GM12878 (cell line): Measurements from ENCODE around the gene HSPB7. TPM values are rescaled to one million over a fixed set of nuclear protein-coding genes. Genes with fewer than 3 reads are reported as not detected.

Experiments used
- ASH2L ChIP-seq: fragments of 300-600, 200-600 bp; sonication (generic); IDR thresholded peaks from 2 replicates; pipeline ENCODE4 v1.6.1; 2017; ENCODE audit warnings: low read depth, mild to moderate bottlenecking, borderline replicate concordance
- BHLHE40 ChIP-seq, 2 experiments: fragments of 450-650 bp in 1 of 2; IDR thresholded peaks; 2 replicates each; pipeline ENCODE4 v1.6.1; 2011 to 2017; ENCODE audit warnings: low read depth in 2 of 2, borderline replicate concordance in 1 of 2, improper control_type of control experiment in 1 of 2, low read length in 1 of 2, mild to moderate bottlenecking in 1 of 2
- BRCA1 ChIP-seq: IDR thresholded peaks from 2 replicates; pipeline ENCODE4 v1.6.1; 2011; ENCODE audit warnings: low read depth, low read length, improper control_type of control experiment
- FOXM1 ChIP-seq: IDR thresholded peaks from 2 replicates; pipeline ENCODE4 v1.6.1; 2012; ENCODE audit warnings: low read depth, mild to moderate bottlenecking, inconsistent platforms, low read length, moderate library complexity
- IKZF2 ChIP-seq, 2 experiments: fragments of 450-650 bp; IDR thresholded peaks; 2 replicates each; pipeline ENCODE4 v1.6.1; 2017; ENCODE audit warnings: mild to moderate bottlenecking in 2 of 2, moderate library complexity in 2 of 2
- POLR2AphosphoS5 ChIP-seq: IDR thresholded peaks from 2 replicates; pipeline ENCODE4 v1.6.1; 2011; ENCODE audit warnings: mild to moderate bottlenecking, low read length, inconsistent platforms
- RFX5 ChIP-seq: IDR thresholded peaks from 2 replicates; pipeline ENCODE4 v1.6.1; 2011; ENCODE audit warnings: low read depth, low read length, improper control_type of control experiment
- STAT1 ChIP-seq: fragments of 450-650 bp; conservative IDR thresholded peaks from 2 replicates; pipeline ENCODE4 v1.6.1; 2014; ENCODE audit warnings: antibody characterized with exemption, mild to moderate bottlenecking
- TCF7 ChIP-seq: IDR thresholded peaks from 2 replicates; pipeline ENCODE4 v1.6.1; 2014; ENCODE audit warnings: antibody characterized with exemption, borderline replicate concordance
- WRNIP1 ChIP-seq: IDR thresholded peaks from 2 replicates; pipeline ENCODE4 v1.6.1; 2011; ENCODE audit warnings: low read depth, low read length, improper control_type of control experiment, borderline replicate concordance
- ZNF207 ChIP-seq: fragments of 450-650 bp; IDR thresholded peaks from 2 replicates; pipeline ENCODE4 v1.6.1; 2014; ENCODE audit warnings: antibody characterized with exemption, mild to moderate bottlenecking, borderline replicate concordance
- ZNF384 ChIP-seq: IDR thresholded peaks from 2 replicates; pipeline ENCODE4 v1.6.1; 2012; ENCODE audit warnings: low read depth, mild to moderate bottlenecking, low read length, improper control_type of control experiment, borderline replicate concordance
- ZNF622 ChIP-seq: fragments of 450-650 bp; IDR thresholded peaks from 2 replicates; pipeline ENCODE4 v1.6.1; 2017; ENCODE audit warnings: mild to moderate bottlenecking, inconsistent platforms
- polyA plus RNA-seq, 11 experiments: library from polyadenylated mRNA; depleted of rRNA in 4 of 11; unstranded in 6 of 11; stranded (reverse) in 5 of 11; fragments of >200 nt; fragmentation: Nextera tagmentation in 4 of 11; fragmentation: Illumina TruSeq in 1 of 11; extraction: Ambion mirVana in 4 of 11; extraction: Trizol in 1 of 11; gene quantifications; 1 replicate in 1 of 11; 2 replicates in 10 of 11; pipeline versions ENCODE4 v1.2.1 to v1.2.3, GENCODE V29; 2011 to 2016; ENCODE audit warnings: inconsistent platforms in 2 of 11, missing spikeins in 2 of 11, low read depth in 1 of 11
- total RNA-seq, 4 experiments: library from RNA; depleted of rRNA in 3 of 4; stranded (reverse); fragments of >200 nt in 3 of 4; fragmentation: Illumina TruSeq in 1 of 4; extraction: Trizol in 1 of 4; gene quantifications; 2 replicates each; pipeline versions ENCODE4 v1.2.1 to v1.2.3, GENCODE V29; 2013 to 2021
- TF ChIP-seq, protein P1 (sequence below): IDR thresholded peaks from 2 replicates; pipeline ENCODE4 v1.6.1; 2011; ENCODE audit warnings: borderline replicate concordance, low read depth, mild to moderate bottlenecking, moderate library complexity, low read length; ENCODE audit not compliant: insufficient read depth, poor library complexity, severe bottlenecking
- TF ChIP-seq, protein P2 (sequence below): fragments of 450-650 bp; IDR thresholded peaks from 2 replicates; pipeline ENCODE4 v1.6.1; 2018; ENCODE audit warnings: borderline replicate concordance, mild to moderate bottlenecking; ENCODE audit not compliant: partially characterized antibody
- TF ChIP-seq, protein P3 (sequence below): fragments of 150-350 bp; IDR thresholded peaks from 2 replicates; pipeline ENCODE4 v1.6.1; 2016; ENCODE audit warnings: low read depth, low read length
- TF ChIP-seq, protein P4 (sequence below): fragments of 450-650 bp; IDR thresholded peaks from 2 replicates; pipeline ENCODE4 v1.6.1; 2017; ENCODE audit warnings: mild to moderate bottlenecking, moderate library complexity

The HSPB7 gene
- total and polyA plus RNA-seq, 10 of the 15 experiments (the other 5 are each of a cell fraction or from before 2014, with no cell fraction given): 0.34 TPM; not detected in 9

DNA sequence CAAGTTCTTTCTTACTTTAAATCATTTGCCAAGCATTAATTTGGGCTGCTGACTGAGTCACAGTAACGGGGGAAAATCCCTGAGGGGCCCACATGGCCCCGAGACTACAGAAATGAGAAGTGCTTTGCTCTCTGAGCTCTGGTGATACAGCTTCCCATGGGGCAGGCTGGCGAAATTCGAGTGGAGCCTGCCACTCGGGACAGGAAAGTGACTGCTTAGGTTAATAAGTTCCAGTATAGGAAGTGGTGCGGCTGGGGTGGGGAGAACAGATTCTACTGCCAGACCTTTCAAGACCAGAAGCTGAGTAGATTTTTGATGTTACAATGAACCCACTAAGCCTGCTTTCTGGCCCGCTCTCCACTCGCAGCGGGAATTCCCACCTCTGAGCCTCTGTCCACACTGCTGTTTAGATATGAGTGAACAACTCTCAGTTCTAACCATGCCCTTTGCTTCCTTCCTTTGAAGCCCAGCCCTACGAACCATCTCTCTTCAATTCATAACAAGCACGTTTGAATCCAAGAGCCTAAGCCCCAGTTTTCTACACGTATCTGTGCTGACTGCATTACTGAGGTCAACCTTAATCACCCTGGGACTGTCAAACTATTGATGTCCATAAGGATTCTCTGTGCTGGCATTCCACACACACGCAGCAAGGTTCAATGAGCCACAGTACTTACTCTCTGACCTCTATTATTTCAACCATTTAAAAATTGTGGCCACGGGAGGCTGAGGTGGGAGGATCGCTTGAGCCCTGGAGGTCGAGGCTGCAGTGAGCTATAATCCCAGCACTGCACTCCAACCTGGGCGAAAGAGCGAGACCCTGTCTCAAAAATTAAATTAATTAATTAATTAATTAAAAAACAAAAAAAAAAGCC lies 51.5 kb downstream of the HSPB7 start (continued):
- TF ChIP-seq IKZF2 (IDR thresholded peaks at IDR 0.05) (peak; percentile 97 to 98), ASH2L (peak; percentile 96; the same call in 1 of the 2 replicates), POLR2AphosphoS5 (peak; percentile 75), BRCA1 (no peak), WRNIP1 (no peak), ZNF207 (no peak; the same call in 1 of the 2 replicates), ZNF622 (no peak), ZNF384 (no peak), TCF7 (peak; percentile 78; the same call in 1 of the 2 replicates), STAT1 (no peak), BHLHE40 (IDR thresholded peaks at IDR 0.05; ENCODE audit: borderline replicate concordance in 1 of 2, low read depth in 2 of 2, low read length in 1 of 2) (peak; percentile 70 to 86), FOXM1 (peak; percentile 94), RFX5 (no peak)
- TF ChIP-seq, protein P1, sequence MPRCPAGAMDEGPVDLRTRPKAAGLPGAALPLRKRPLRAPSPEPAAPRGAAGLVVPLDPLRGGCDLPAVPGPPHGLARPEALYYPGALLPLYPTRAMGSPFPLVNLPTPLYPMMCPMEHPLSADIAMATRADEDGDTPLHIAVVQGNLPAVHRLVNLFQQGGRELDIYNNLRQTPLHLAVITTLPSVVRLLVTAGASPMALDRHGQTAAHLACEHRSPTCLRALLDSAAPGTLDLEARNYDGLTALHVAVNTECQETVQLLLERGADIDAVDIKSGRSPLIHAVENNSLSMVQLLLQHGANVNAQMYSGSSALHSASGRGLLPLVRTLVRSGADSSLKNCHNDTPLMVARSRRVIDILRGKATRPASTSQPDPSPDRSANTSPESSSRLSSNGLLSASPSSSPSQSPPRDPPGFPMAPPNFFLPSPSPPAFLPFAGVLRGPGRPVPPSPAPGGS: peak; percentile 98
- TF ChIP-seq, protein P2, sequence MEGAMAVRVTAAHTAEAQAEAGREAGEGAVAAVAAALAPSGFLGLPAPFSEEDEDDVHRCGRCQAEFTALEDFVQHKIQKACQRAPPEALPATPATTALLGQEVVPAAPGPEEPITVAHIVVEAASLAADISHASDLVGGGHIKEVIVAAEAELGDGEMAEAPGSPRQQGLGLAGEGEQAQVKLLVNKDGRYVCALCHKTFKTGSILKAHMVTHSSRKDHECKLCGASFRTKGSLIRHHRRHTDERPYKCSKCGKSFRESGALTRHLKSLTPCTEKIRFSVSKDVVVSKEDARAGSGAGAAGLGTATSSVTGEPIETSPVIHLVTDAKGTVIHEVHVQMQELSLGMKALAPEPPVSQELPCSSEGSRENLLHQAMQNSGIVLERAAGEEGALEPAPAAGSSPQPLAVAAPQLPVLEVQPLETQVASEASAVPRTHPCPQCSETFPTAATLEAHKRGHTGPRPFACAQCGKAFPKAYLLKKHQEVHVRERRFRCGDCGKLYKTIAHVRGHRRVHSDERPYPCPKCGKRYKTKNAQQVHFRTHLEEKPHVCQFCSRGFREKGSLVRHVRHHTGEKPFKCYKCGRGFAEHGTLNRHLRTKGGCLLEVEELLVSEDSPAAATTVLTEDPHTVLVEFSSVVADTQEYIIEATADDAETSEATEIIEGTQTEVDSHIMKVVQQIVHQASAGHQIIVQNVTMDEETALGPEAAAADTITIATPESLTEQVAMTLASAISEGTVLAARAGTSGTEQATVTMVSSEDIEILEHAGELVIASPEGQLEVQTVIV: no peak
- TF ChIP-seq, protein P3, sequence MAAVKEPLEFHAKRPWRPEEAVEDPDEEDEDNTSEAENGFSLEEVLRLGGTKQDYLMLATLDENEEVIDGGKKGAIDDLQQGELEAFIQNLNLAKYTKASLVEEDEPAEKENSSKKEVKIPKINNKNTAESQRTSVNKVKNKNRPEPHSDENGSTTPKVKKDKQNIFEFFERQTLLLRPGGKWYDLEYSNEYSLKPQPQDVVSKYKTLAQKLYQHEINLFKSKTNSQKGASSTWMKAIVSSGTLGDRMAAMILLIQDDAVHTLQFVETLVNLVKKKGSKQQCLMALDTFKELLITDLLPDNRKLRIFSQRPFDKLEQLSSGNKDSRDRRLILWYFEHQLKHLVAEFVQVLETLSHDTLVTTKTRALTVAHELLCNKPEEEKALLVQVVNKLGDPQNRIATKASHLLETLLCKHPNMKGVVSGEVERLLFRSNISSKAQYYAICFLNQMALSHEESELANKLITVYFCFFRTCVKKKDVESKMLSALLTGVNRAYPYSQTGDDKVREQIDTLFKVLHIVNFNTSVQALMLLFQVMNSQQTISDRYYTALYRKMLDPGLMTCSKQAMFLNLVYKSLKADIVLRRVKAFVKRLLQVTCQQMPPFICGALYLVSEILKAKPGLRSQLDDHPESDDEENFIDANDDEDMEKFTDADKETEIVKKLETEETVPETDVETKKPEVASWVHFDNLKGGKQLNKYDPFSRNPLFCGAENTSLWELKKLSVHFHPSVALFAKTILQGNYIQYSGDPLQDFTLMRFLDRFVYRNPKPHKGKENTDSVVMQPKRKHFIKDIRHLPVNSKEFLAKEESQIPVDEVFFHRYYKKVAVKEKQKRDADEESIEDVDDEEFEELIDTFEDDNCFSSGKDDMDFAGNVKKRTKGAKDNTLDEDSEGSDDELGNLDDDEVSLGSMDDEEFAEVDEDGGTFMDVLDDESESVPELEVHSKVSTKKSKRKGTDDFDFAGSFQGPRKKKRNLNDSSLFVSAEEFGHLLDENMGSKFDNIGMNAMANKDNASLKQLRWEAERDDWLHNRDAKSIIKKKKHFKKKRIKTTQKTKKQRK: no peak
- TF ChIP-seq, protein P4, sequence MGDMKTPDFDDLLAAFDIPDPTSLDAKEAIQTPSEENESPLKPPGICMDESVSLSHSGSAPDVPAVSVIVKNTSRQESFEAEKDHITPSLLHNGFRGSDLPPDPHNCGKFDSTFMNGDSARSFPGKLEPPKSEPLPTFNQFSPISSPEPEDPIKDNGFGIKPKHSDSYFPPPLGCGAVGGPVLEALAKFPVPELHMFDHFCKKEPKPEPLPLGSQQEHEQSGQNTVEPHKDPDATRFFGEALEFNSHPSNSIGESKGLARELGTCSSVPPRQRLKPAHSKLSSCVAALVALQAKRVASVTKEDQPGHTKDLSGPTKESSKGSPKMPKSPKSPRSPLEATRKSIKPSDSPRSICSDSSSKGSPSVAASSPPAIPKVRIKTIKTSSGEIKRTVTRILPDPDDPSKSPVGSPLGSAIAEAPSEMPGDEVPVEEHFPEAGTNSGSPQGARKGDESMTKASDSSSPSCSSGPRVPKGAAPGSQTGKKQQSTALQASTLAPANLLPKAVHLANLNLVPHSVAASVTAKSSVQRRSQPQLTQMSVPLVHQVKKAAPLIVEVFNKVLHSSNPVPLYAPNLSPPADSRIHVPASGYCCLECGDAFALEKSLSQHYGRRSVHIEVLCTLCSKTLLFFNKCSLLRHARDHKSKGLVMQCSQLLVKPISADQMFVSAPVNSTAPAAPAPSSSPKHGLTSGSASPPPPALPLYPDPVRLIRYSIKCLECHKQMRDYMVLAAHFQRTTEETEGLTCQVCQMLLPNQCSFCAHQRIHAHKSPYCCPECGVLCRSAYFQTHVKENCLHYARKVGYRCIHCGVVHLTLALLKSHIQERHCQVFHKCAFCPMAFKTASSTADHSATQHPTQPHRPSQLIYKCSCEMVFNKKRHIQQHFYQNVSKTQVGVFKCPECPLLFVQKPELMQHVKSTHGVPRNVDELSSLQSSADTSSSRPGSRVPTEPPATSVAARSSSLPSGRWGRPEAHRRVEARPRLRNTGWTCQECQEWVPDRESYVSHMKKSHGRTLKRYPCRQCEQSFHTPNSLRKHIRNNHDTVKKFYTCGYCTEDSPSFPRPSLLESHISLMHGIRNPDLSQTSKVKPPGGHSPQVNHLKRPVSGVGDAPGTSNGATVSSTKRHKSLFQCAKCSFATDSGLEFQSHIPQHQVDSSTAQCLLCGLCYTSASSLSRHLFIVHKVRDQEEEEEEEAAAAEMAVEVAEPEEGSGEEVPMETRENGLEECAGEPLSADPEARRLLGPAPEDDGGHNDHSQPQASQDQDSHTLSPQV: no peak
